ENCODE data around the gene GRK2.

The GRK2 gene

GRCh38 chr11:67310246-67311050 lies 44.2 kb downstream of the GRK2 start:
- H3K4me3 ChIP-seq (replicated peaks; ENCODE audit: low read depth, low read length), result no peak overlapping the region
- no peak for TF ChIP-seq CTCF (IDR thresholded peaks at IDR 0.05; ENCODE audit: low read depth, low read length, missing control alignments)
- DNase-seq (ENCODE audit: extremely low read depth, low read depth), result no peak

- H3K4me3 ChIP-seq (replicated peaks; ENCODE audit: low read depth, low read length), result no peak overlapping the region
- TF ChIP-seq CTCF (IDR thresholded peaks at IDR 0.05; ENCODE audit: low read depth, low read length, missing control alignments), result no peak
- no peak for DNase-seq (ENCODE audit: extremely low read depth, low read depth)
These were observed 44.8 kb downstream of the GRK2 start for GRCh38 chr11:67311051-67311555.

- no peak overlapping the region for H3K4me3 ChIP-seq (replicated peaks; ENCODE audit: low read depth, low read length)
- TF ChIP-seq CTCF (IDR thresholded peaks at IDR 0.05; ENCODE audit: low read depth, low read length, missing control alignments), result no peak
- DNase-seq (ENCODE audit: extremely low read depth, low read depth), result no peak
These were observed 45.3 kb downstream of the GRK2 start for GRCh38 chr11:67311556-67312082.

- no peak overlapping the region for H3K4me3 ChIP-seq (replicated peaks; ENCODE audit: low read depth, low read length)
- TF ChIP-seq CTCF (IDR thresholded peaks at IDR 0.05; ENCODE audit: low read depth, low read length, missing control alignments), result no peak
- DNase-seq (ENCODE audit: extremely low read depth, low read depth), result no peak
These were observed 46.1 kb downstream of the GRK2 start for GRCh38 chr11:67312187-67313021.

- no peak for DNase-seq (ENCODE audit: extremely low read depth, low read depth)
- no peak overlapping the region for H3K4me3 ChIP-seq (replicated peaks; ENCODE audit: low read depth, low read length)
- no peak for TF ChIP-seq CTCF (IDR thresholded peaks at IDR 0.05; ENCODE audit: low read depth, low read length, missing control alignments)
These were observed 47.0 kb downstream of the GRK2 start for GRCh38 chr11:67313125-67313890.

- TF ChIP-seq CTCF (IDR thresholded peaks at IDR 0.05; ENCODE audit: low read depth, low read length, missing control alignments), result no peak
- no peak overlapping the region for H3K4me3 ChIP-seq (replicated peaks; ENCODE audit: low read depth, low read length)
- no peak for DNase-seq (ENCODE audit: extremely low read depth, low read depth)
These were observed 47.9 kb downstream of the GRK2 start for GRCh38 chr11:67314218-67314617.

Measured in HFF-Myc (cell line).